Measurements from ENCODE around the gene APOBEC3H.

GRCh38 chr22:39055658-39056057, 41.4 kb upstream of the APOBEC3H start:
- TF ChIP-seq CTCF (IDR thresholded peaks at IDR 0.05; ENCODE audit: insufficient read depth, low read length, poor library complexity, severe bottlenecking) = no peak
- TF ChIP-seq EZH2phosphoT487 (conservative IDR thresholded peaks at IDR 0.05; ENCODE audit: low read length) = no peak

Data from SU-DHL-6 (cell line).